ENCODE data around the gene AGAP1.
"Not testable (repeated sequence)": the region's sequence is repeated elsewhere in the genome, so short reads cannot be mapped to it uniquely, and the experiment has no call there.

Gene AGAP1

GRCh38 chr2:236129935-236130334, 636.1 kb downstream of the AGAP1 start:
- peaks cover 2 to 3% of the 10 kb centered on the region in 2 donors for H3K36me3 ChIP-seq (ENCODE audit: control insufficient read depth in 1 of 2, insufficient read depth in 2 of 2, low read length in 2 of 2)
- H3K9ac ChIP-seq (ENCODE audit: low read depth in 1 of 2, low read length in 2 of 2): no peak overlapping the region
- H3K9me3 ChIP-seq (ENCODE audit: control insufficient read depth in 1 of 2, low read length in 2 of 2): no peaks in the 10 kb centered on the region
- no peak overlapping the region for H3K27ac ChIP-seq (ENCODE audit: low read depth, low read length)
- H3K27me3 ChIP-seq (ENCODE audit: control insufficient read depth in 1 of 2, insufficient read depth in 2 of 2, low read length in 2 of 2): no peaks in the 10 kb centered on the region
- H3K4me3 ChIP-seq (ENCODE audit: low read depth in 1 of 2, low read length in 2 of 2): no peak overlapping the region
- H3K4me1 ChIP-seq (ENCODE audit: control insufficient read depth in 1 of 2, insufficient read depth in 2 of 2, low read length in 2 of 2): no peaks in the 10 kb centered on the region

- no peak overlapping the region for H3K9ac ChIP-seq (ENCODE audit: low read depth in 1 of 2, low read length in 2 of 2)
- no peak overlapping the region for H3K4me3 ChIP-seq (ENCODE audit: low read depth in 1 of 2, low read length in 2 of 2)
- H3K36me3 ChIP-seq (ENCODE audit: control insufficient read depth in 1 of 2, insufficient read depth in 2 of 2, low read length in 2 of 2): peaks cover 0 to 3% of the 10 kb centered on the region in 2 donors
- no peaks in the 10 kb centered on the region for H3K9me3 ChIP-seq (ENCODE audit: control insufficient read depth in 1 of 2, low read length in 2 of 2)
- H3K27me3 ChIP-seq (ENCODE audit: control insufficient read depth in 1 of 2, insufficient read depth in 2 of 2, low read length in 2 of 2): no peaks in the 10 kb centered on the region
- no peak overlapping the region for H3K27ac ChIP-seq (ENCODE audit: low read depth, low read length)
- H3K4me1 ChIP-seq (ENCODE audit: control insufficient read depth in 1 of 2, insufficient read depth in 2 of 2, low read length in 2 of 2): no peaks in the 10 kb centered on the region
Measured at GRCh38 chr2:236130349-236130998, 636.6 kb downstream of the AGAP1 start.

GRCh38 chr2:236131073-236131692, 637.3 kb downstream of the AGAP1 start:
- Histone ChIP-seq H3K9ac (ENCODE audit: low read depth in 1 of 2, low read length in 2 of 2) (no peak overlapping the region), H3K36me3 (ENCODE audit: control insufficient read depth in 1 of 2, insufficient read depth in 2 of 2, low read length in 2 of 2) (peaks cover 0 to 3% of the 10 kb centered on the region in 2 donors), H3K4me3 (ENCODE audit: low read depth in 1 of 2, low read length in 2 of 2) (no peak overlapping the region), H3K27me3 (ENCODE audit: control insufficient read depth in 1 of 2, insufficient read depth in 2 of 2, low read length in 2 of 2) (no peaks in the 10 kb centered on the region), H3K27ac (ENCODE audit: low read depth, low read length) (no peak overlapping the region), H3K4me1 (ENCODE audit: control insufficient read depth in 1 of 2, insufficient read depth in 2 of 2, low read length in 2 of 2) (no peaks in the 10 kb centered on the region), H3K9me3 (ENCODE audit: control insufficient read depth in 1 of 2, low read length in 2 of 2) (no peaks in the 10 kb centered on the region)

- H3K36me3 ChIP-seq (ENCODE audit: control insufficient read depth in 1 of 2, insufficient read depth in 2 of 2, low read length in 2 of 2): no peaks in the 10 kb centered on the region
- no peak overlapping the region for H3K4me3 ChIP-seq (ENCODE audit: low read depth in 1 of 2, low read length in 2 of 2)
- H3K27me3 ChIP-seq (ENCODE audit: control insufficient read depth in 1 of 2, insufficient read depth in 2 of 2, low read length in 2 of 2): no peaks in the 10 kb centered on the region
- H3K27ac ChIP-seq (ENCODE audit: low read depth, low read length): no peak overlapping the region
- H3K9ac ChIP-seq (ENCODE audit: low read depth in 1 of 2, low read length in 2 of 2): no peak overlapping the region
- no peaks in the 10 kb centered on the region for H3K9me3 ChIP-seq (ENCODE audit: control insufficient read depth in 1 of 2, low read length in 2 of 2)
- H3K4me1 ChIP-seq (ENCODE audit: control insufficient read depth in 1 of 2, insufficient read depth in 2 of 2, low read length in 2 of 2): no peaks in the 10 kb centered on the region
Measured at GRCh38 chr2:236133410-236134012, 639.7 kb downstream of the AGAP1 start.

GRCh38 chr2:236136538-236136937, 642.7 kb downstream of the AGAP1 start:
- no peaks in the 10 kb centered on the region for H3K36me3 ChIP-seq (ENCODE audit: control insufficient read depth in 1 of 2, insufficient read depth in 2 of 2, low read length in 2 of 2)
- no peak overlapping the region for H3K4me3 ChIP-seq (ENCODE audit: low read depth in 1 of 2, low read length in 2 of 2)
- no peak overlapping the region for H3K9ac ChIP-seq (ENCODE audit: low read depth in 1 of 2, low read length in 2 of 2)
- no peaks in the 10 kb centered on the region for H3K4me1 ChIP-seq (ENCODE audit: control insufficient read depth in 1 of 2, insufficient read depth in 2 of 2, low read length in 2 of 2)
- H3K9me3 ChIP-seq (ENCODE audit: control insufficient read depth in 1 of 2, low read length in 2 of 2): no peaks in the 10 kb centered on the region
- no peak overlapping the region for H3K27ac ChIP-seq (ENCODE audit: low read depth, low read length)
- no peaks in the 10 kb centered on the region for H3K27me3 ChIP-seq (ENCODE audit: control insufficient read depth in 1 of 2, insufficient read depth in 2 of 2, low read length in 2 of 2)

- Histone ChIP-seq H3K4me3 (ENCODE audit: low read depth in 1 of 2, low read length in 2 of 2) (no peak overlapping the region), H3K27me3 (ENCODE audit: control insufficient read depth in 1 of 2, insufficient read depth in 2 of 2, low read length in 2 of 2) (no peaks in the 10 kb centered on the region)
Measured at GRCh38 chr2:236137066-236137465, 643.2 kb downstream of the AGAP1 start.

GRCh38 chr2:236141616-236142015, 647.8 kb downstream of the AGAP1 start:
- not testable (repeated sequence) for H3K27ac ChIP-seq (ENCODE audit: low read depth, low read length)

More at GRCh38 chr2:236137066-236137465, 643.2 kb downstream of the AGAP1 start:
- Histone ChIP-seq H3K36me3 (ENCODE audit: control insufficient read depth in 1 of 2, insufficient read depth in 2 of 2, low read length in 2 of 2) (no peaks in the 10 kb centered on the region), H3K9me3 (ENCODE audit: control insufficient read depth in 1 of 2, low read length in 2 of 2) (no peaks in the 10 kb centered on the region), H3K27ac (ENCODE audit: low read depth, low read length) (no peak overlapping the region), H3K9ac (ENCODE audit: low read depth in 1 of 2, low read length in 2 of 2) (no peak overlapping the region), H3K4me1 (ENCODE audit: control insufficient read depth in 1 of 2, insufficient read depth in 2 of 2, low read length in 2 of 2) (no peaks in the 10 kb centered on the region)

GRCh38 chr2:236143811-236144210, 650.0 kb downstream of the AGAP1 start:
- Histone ChIP-seq H3K27me3 (ENCODE audit: control insufficient read depth in 1 of 2, insufficient read depth in 2 of 2, low read length in 2 of 2) (peaks cover 0 to 3% of the 10 kb centered on the region in 2 donors), H3K4me1 (ENCODE audit: control insufficient read depth in 1 of 2, insufficient read depth in 2 of 2, low read length in 2 of 2) (no peaks in the 10 kb centered on the region), H3K4me3 (ENCODE audit: low read depth in 1 of 2, low read length in 2 of 2) (no peak overlapping the region), H3K9ac (ENCODE audit: low read depth in 1 of 2, low read length in 2 of 2) (no peak overlapping the region), H3K36me3 (ENCODE audit: control insufficient read depth in 1 of 2, insufficient read depth in 2 of 2, low read length in 2 of 2) (no peaks in the 10 kb centered on the region), H3K27ac (ENCODE audit: low read depth, low read length) (no peak overlapping the region), H3K9me3 (ENCODE audit: control insufficient read depth in 1 of 2, low read length in 2 of 2) (no peaks in the 10 kb centered on the region)

More at GRCh38 chr2:236141616-236142015, 647.8 kb downstream of the AGAP1 start:
- H3K4me3 ChIP-seq (ENCODE audit: low read depth in 1 of 2, low read length in 2 of 2); H3K9me3 ChIP-seq (ENCODE audit: control insufficient read depth in 1 of 2, low read length in 2 of 2); H3K4me1 ChIP-seq (ENCODE audit: control insufficient read depth in 1 of 2, insufficient read depth in 2 of 2, low read length in 2 of 2); H3K27me3 ChIP-seq (ENCODE audit: control insufficient read depth in 1 of 2, insufficient read depth in 2 of 2, low read length in 2 of 2); H3K36me3 ChIP-seq (ENCODE audit: control insufficient read depth in 1 of 2, insufficient read depth in 2 of 2, low read length in 2 of 2); H3K9ac ChIP-seq (ENCODE audit: low read depth in 1 of 2, low read length in 2 of 2): not testable (repeated sequence)

GRCh38 chr2:236146436-236146835, 652.6 kb downstream of the AGAP1 start:
- H3K9me3 ChIP-seq (ENCODE audit: control insufficient read depth in 1 of 2, low read length in 2 of 2): no peaks in the 10 kb centered on the region
- no peak overlapping the region for H3K4me3 ChIP-seq (ENCODE audit: low read depth in 1 of 2, low read length in 2 of 2)
- no peaks in the 10 kb centered on the region for H3K4me1 ChIP-seq (ENCODE audit: control insufficient read depth in 1 of 2, insufficient read depth in 2 of 2, low read length in 2 of 2)
- no peaks in the 10 kb centered on the region for H3K36me3 ChIP-seq (ENCODE audit: control insufficient read depth in 1 of 2, insufficient read depth in 2 of 2, low read length in 2 of 2)
- H3K9ac ChIP-seq (ENCODE audit: low read depth in 1 of 2, low read length in 2 of 2): no peak overlapping the region
- H3K27me3 ChIP-seq (ENCODE audit: control insufficient read depth in 1 of 2, insufficient read depth in 2 of 2, low read length in 2 of 2): peaks cover 0 to 3% of the 10 kb centered on the region in 2 donors
- no peak overlapping the region for H3K27ac ChIP-seq (ENCODE audit: low read depth, low read length)

- Histone ChIP-seq H3K9ac (ENCODE audit: low read depth in 1 of 2, low read length in 2 of 2) (no peak overlapping the region), H3K9me3 (ENCODE audit: control insufficient read depth in 1 of 2, low read length in 2 of 2) (no peaks in the 10 kb centered on the region), H3K27me3 (ENCODE audit: control insufficient read depth in 1 of 2, insufficient read depth in 2 of 2, low read length in 2 of 2) (peaks cover 27 to 32% of the 10 kb centered on the region in 2 donors), H3K36me3 (ENCODE audit: control insufficient read depth in 1 of 2, insufficient read depth in 2 of 2, low read length in 2 of 2) (no peaks in the 10 kb centered on the region), H3K4me1 (ENCODE audit: control insufficient read depth in 1 of 2, insufficient read depth in 2 of 2, low read length in 2 of 2) (no peaks in the 10 kb centered on the region), H3K27ac (ENCODE audit: low read depth, low read length) (no peak overlapping the region), H3K4me3 (ENCODE audit: low read depth in 1 of 2, low read length in 2 of 2) (no peak overlapping the region)
Measured at GRCh38 chr2:236155406-236155805, 661.6 kb downstream of the AGAP1 start.

All from duodenal mucosa (tissue), 2 donors.